Urinary bladder (tissue), 4 donors: ENCODE data around the gene TMEM175. TPM values are rescaled to one million over a fixed set of nuclear protein-coding genes. Genes with fewer than 3 reads are reported as not detected.

ENCODE experiments used
- DNase-seq: peaks from one replicate; pipeline ENCODE4 v3.0.0-alpha.2; 2015; ENCODE audit errors: extremely low spot score
- H3K27ac ChIP-seq: one replicate; pipeline ENCODE4 v1.5.1; 2013; ENCODE audit warnings: low read depth, mild to moderate bottlenecking, moderate library complexity
- H3K36me3 ChIP-seq: one replicate; pipeline ENCODE4 v1.6.1; 2013; ENCODE audit warnings: mild to moderate bottlenecking, moderate library complexity; ENCODE audit not compliant: insufficient read depth
- H3K4me1 ChIP-seq: one replicate; pipeline ENCODE4 v1.6.1; 2013; ENCODE audit warnings: mild to moderate bottlenecking, moderate library complexity; ENCODE audit not compliant: insufficient read depth
- H3K4me3 ChIP-seq: one replicate; pipeline ENCODE4 v1.5.1; 2013; ENCODE audit warnings: low read depth, low read length
- WGBS: extraction: QIAGEN DNeasy Blood & Tissue Kit; methylation state at CpG from one replicate; pipeline ENCODE4 v1.1.7; 2013; 5-methylcytosine and 5-hydroxymethylcytosine counted together
- polyA plus RNA-seq: library from polyadenylated mRNA; stranded (reverse); fragments of 200-250 nt; gene quantifications from one replicate; pipeline ENCODE4 v1.2.3, GENCODE V29; 2013
- total RNA-seq: library from RNA; depleted of rRNA; stranded (reverse); fragments of >200 nt; gene quantifications from one replicate; pipeline ENCODE4 v1.2.3, GENCODE V29; 2014
- donor health status: healthy with polysubstance abuse.
- donor health status: healthy.

Gene TMEM175, protein sequence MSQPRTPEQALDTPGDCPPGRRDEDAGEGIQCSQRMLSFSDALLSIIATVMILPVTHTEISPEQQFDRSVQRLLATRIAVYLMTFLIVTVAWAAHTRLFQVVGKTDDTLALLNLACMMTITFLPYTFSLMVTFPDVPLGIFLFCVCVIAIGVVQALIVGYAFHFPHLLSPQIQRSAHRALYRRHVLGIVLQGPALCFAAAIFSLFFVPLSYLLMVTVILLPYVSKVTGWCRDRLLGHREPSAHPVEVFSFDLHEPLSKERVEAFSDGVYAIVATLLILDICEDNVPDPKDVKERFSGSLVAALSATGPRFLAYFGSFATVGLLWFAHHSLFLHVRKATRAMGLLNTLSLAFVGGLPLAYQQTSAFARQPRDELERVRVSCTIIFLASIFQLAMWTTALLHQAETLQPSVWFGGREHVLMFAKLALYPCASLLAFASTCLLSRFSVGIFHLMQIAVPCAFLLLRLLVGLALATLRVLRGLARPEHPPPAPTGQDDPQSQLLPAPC
- total RNA-seq (16.8 TPM), polyA plus RNA-seq (32.8 TPM)

DNA sequence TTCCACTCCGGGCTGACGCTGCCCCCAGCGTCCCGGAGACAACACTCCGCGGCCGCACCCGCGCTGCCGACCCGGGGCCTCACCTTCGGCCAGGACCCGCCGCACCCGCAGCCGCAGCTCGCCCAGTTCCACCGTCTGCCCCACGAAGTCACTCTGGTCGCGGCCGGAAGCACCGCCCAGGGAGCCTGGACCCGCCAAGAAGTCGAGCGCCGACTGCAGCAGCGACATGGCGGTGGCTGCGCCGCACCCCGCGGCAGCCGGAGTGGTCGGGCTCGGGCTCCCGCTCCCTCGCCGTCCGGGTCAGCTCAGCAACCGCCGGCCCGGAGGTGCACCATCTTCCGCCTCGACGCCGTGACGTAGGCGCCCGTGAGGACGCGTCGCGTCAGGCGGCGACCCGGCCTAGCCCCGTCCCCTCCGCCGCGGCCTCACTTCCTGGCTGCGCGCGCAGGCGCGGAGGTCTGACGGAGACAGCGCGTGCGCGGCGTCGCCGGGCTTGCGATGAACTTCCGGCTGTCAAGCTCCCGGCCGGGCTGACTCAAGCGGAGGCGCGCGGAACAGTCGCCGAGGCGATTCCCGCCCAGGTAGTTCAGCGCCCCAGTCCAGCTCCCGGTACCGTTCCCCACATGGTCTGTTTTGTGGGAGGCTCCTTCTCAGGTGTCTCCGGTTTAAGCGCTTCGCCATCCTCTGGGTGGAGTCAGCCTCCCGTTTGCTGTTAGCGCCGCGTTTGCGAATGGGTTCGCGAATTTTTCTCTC, at the start of gene TMEM175, which contains the start of gene GAK:
Gene TMEM175, plus strand, starts transcription at position 501 of the 753 bp plus-strand sequence. CDS start 15,280 bp downstream, outside the sequence.
Gene GAK, minus strand, starts transcription at position 357 of the 753 bp plus-strand sequence. Its CDS starts 129 bp downstream, at position 228.
- Histone ChIP-seq H3K4me1 (peaks cover 4% of the 10 kb centered on the region), H3K4me3 (peak within 1 kb of the TSS; percentile 73), H3K36me3 (no peaks in the 10 kb centered on the region), H3K27ac (peak within 1 kb of the TSS; percentile 73)
- under 1% methylated on average over 99 of the region's 99 CpGs for WGBS
- DNase-seq: peak; percentile 50

- peaks cover 1% of the 10 kb centered on the region for H3K36me3 ChIP-seq
- H3K4me3 ChIP-seq: no peak overlapping the region
- H3K27ac ChIP-seq: no peak overlapping the region
- DNase-seq: no peak
- H3K4me1 ChIP-seq: no peaks in the 10 kb centered on the region
- 94% methylated on average over 22 of the region's 22 CpGs for WGBS
These were observed 49.6 kb upstream of the TMEM175 start for GRCh38 chr4:882646-883045.

GRCh38 chr4:883377-884095, 48.7 kb upstream of the TMEM175 start:
- Histone ChIP-seq H3K4me3 (no peak overlapping the region), H3K36me3 (peaks cover 3% of the 10 kb centered on the region), H3K4me1 (no peaks in the 10 kb centered on the region), H3K27ac (no peak overlapping the region)
- 94% methylated on average over 26 of the region's 26 CpGs for WGBS
- no peak for DNase-seq

DNA sequence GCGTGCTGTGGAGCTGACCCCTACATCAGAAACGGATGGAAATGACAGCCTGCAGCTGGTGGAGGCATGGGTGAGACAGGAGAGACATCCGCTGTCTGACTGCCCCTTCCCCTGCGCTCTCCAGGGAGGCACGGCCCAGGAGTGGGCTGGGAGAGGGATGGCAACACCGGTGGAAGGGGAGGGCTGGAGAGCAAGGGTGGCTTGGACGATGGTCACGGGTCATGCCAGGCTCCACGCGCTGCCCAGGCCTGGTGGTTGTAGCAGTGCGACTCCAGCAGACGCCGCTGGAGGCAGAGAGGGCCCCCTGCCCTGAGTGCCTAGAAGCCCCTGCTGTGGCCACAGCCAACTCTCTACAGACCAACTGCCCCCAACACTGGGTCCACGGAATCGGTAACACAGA, 48.0 kb upstream of the TMEM175 start:
- no peaks in the 10 kb centered on the region for H3K4me1 ChIP-seq
- no peak overlapping the region for H3K4me3 ChIP-seq
- peaks cover 3% of the 10 kb centered on the region for H3K36me3 ChIP-seq
- 92% methylated on average over 15 of the region's 15 CpGs for WGBS
- no peak for DNase-seq
- H3K27ac ChIP-seq: no peak overlapping the region

- DNase-seq: no peak
- 89% methylated on average over 24 of the region's 24 CpGs for WGBS
- Histone ChIP-seq H3K4me3 (no peak overlapping the region), H3K36me3 (peaks cover 3% of the 10 kb centered on the region), H3K4me1 (no peaks in the 10 kb centered on the region), H3K27ac (no peak overlapping the region)
These were observed 47.4 kb upstream of the TMEM175 start for GRCh38 chr4:884896-885295.

DNA sequence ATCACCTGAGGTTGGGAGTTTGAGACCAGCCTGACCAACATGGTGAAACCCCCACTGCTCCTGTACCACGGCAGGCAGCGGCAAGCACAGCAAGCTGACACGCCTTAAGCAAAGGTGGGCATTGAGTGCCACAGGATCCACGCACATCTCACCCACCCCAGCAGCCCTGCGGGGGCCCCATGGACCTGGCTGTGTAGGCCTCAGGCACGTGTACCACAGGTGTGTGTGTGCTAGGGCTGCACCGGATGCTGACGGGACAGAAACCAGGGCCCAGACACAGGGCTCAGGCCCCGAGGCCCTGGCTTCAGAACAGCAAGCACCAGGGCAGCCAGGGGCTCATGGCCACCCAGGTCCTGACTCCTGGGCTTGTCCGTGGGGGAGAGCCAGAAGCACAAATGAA, 46.9 kb upstream of the TMEM175 start:
- H3K4me3 ChIP-seq: no peak overlapping the region
- no peaks in the 10 kb centered on the region for H3K4me1 ChIP-seq
- H3K27ac ChIP-seq: no peak overlapping the region
- DNase-seq: no peak
- H3K36me3 ChIP-seq: peaks cover 3% of the 10 kb centered on the region
- WGBS: 92% methylated on average over 10 of the region's 10 CpGs

GRCh38 chr4:886244-886643, 46.0 kb upstream of the TMEM175 start:
- 79% methylated on average over 9 of the region's 9 CpGs for WGBS
- DNase-seq: no peak
- Histone ChIP-seq H3K4me3 (no peak overlapping the region), H3K36me3 (peaks cover 2% of the 10 kb centered on the region), H3K4me1 (no peaks in the 10 kb centered on the region), H3K27ac (no peak overlapping the region)

DNA sequence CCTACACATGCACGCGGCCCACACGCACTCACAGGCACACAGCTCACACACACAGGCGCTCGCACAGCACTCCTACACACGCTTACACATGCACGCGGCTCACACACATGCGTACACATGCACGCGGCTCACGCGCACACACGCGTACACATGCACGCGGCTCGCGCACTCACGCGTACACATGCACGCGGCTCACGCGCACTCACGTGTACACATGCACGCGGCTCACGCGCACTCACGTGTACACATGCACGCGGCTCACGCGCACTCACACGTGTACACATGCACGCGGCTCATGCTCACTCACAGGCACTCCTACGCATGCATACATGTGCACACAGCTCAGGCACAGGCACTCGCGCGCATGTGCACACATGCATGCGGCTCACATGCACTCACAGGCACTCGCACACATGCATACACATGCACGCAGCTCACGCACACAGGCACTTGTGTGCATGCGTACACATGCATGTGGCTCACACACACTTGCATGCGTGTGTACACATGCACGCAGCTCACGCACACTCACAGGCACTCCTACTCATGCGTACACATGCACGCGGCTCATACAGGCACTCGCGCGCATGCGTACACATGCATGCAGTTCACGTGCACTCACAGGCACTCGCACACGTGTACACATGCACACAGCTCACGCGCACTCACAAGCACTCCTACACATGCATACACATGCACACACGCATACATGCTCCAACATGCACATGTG, 45.1 kb upstream of the TMEM175 start:
- no peak overlapping the region for H3K4me3 ChIP-seq
- peaks cover 2% of the 10 kb centered on the region for H3K36me3 ChIP-seq
- WGBS: 97% methylated on average over 63 of the region's 63 CpGs
- DNase-seq: no peak
- H3K27ac ChIP-seq: no peak overlapping the region
- H3K4me1 ChIP-seq: no peaks in the 10 kb centered on the region

DNA sequence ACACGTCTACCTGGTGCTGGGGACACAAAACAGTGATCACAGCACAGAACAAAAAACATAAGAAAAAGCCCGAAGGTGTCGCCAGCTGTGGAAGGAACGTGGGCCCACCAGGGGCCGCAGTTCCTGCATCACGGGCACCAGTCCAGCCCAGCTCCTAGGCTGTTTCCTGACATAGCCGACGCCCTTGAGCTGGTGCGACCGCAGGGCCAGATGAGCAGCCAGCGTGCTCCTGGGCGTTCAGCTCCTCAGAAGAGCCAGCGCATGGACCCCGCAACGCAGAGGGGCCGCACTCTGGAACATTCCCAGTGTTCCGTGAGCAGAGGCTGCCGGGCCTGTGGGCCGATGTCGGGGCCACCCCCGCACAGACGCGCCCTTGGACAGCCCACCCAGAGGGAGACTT, 44.2 kb upstream of the TMEM175 start:
- WGBS: 94% methylated on average over 23 of the region's 23 CpGs
- no peaks in the 10 kb centered on the region for H3K4me1 ChIP-seq
- no peak overlapping the region for H3K4me3 ChIP-seq
- no peak for DNase-seq
- H3K36me3 ChIP-seq: peaks cover 2% of the 10 kb centered on the region
- H3K27ac ChIP-seq: no peak overlapping the region

- 92% methylated on average over 16 of the region's 16 CpGs for WGBS
- H3K27ac ChIP-seq: no peak overlapping the region
- no peak overlapping the region for H3K4me3 ChIP-seq
- peaks cover 2% of the 10 kb centered on the region for H3K36me3 ChIP-seq
- H3K4me1 ChIP-seq: no peaks in the 10 kb centered on the region
- DNase-seq: no peak
These were observed 42.7 kb upstream of the TMEM175 start for GRCh38 chr4:889516-889915.

DNA sequence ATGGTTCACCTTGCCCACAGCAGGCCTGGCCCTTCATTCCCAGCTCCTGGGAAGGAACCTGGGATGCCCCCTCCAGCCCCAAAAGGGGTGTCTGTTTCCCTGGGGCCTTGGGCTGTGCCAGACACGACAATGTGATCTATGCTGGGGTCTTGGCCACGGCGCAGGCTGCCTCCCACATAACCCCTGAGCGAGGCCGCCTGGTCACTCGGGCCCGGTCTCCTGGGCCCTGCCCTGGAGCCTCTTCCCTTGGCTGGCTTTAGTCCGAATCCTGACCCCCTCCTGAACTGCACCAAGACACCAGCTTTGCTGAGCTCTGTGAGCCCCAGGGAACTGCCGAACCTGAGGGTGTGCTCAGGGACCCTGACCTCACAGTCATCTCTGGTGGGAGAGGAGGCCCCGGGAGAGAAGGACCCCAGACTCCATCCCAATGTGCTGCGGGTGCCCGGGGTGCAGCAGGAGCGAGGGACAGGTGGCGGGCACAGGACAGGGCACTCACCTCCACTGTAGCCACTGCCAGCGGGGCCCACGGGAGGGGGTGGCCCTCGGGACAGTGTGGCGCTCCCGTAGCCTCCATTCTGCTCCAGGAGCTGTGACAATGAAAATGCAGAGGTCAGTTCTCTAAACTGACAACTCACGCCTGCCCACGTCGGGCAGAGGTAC, 42.1 kb upstream of the TMEM175 start:
- Histone ChIP-seq H3K27ac (no peak overlapping the region), H3K4me3 (no peak overlapping the region), H3K36me3 (peaks cover 2% of the 10 kb centered on the region), H3K4me1 (no peaks in the 10 kb centered on the region)
- no peak for DNase-seq
- WGBS: 94% methylated on average over 22 of the region's 22 CpGs

DNA sequence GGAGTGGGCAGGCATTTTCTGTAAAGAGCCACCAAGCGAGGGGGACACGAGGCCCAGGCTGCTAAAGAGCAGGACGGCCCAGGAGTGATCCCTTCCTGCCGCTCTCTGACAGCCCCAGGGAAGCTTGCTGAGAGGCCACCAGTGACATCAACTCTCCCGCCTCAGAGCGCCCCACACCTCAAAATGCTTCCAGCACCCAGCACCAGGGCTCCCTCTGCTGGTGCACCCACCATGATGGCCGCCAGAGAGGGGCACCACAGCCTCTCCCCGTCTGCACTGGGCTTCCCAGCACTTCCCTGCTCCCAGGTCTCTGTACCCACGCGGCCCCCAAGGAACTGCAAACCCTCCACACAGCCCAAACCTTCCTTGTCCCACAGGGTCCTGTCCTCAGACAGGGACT, 40.5 kb upstream of the TMEM175 start:
- Histone ChIP-seq H3K4me1 (no peaks in the 10 kb centered on the region), H3K4me3 (no peak overlapping the region), H3K27ac (no peak overlapping the region), H3K36me3 (peaks cover 2% of the 10 kb centered on the region)
- WGBS: 85% methylated on average over 10 of the region's 10 CpGs
- DNase-seq: no peak
